Transverse colon (tissue), 4 donors: ENCODE results near the gene SLC10A6.

Source experiments
- EP300 ChIP-seq: sonication (generic); formaldehyde crosslinking; IDR thresholded peaks from one replicate; pipeline ENCODE4 v1.6.1; 2017; ENCODE audit warnings: antibody characterized with exemption, low read depth
- POLR2A ChIP-seq: fragments of 450-650 bp; IDR thresholded peaks from one replicate; pipeline ENCODE4 v1.6.1; 2016; ENCODE audit warnings: antibody characterized with exemption, mild to moderate bottlenecking, moderate library complexity
- POLR2AphosphoS5 ChIP-seq, 3 donors: sonication (generic); formaldehyde crosslinking; IDR thresholded peaks; one replicate each; pipeline ENCODE4 v1.6.1; 2016; ENCODE audit warnings: antibody characterized with exemption in 3 of 3
- TF ChIP-seq, protein P1 (sequence below), 5 experiments: fragments of 200-600 bp in 3 of 5; fragments of 450-650 bp in 2 of 5; sonication (generic) in 3 of 5; IDR thresholded peaks; 1 replicate in 2 of 5; 2 replicates in 3 of 5; pipeline ENCODE4 v1.5.1; 2016 to 2017; ENCODE audit warnings: antibody characterized with exemption in 5 of 5, inconsistent platforms in 3 of 5, mild to moderate bottlenecking in 2 of 5, moderate library complexity in 1 of 5

DNA sequence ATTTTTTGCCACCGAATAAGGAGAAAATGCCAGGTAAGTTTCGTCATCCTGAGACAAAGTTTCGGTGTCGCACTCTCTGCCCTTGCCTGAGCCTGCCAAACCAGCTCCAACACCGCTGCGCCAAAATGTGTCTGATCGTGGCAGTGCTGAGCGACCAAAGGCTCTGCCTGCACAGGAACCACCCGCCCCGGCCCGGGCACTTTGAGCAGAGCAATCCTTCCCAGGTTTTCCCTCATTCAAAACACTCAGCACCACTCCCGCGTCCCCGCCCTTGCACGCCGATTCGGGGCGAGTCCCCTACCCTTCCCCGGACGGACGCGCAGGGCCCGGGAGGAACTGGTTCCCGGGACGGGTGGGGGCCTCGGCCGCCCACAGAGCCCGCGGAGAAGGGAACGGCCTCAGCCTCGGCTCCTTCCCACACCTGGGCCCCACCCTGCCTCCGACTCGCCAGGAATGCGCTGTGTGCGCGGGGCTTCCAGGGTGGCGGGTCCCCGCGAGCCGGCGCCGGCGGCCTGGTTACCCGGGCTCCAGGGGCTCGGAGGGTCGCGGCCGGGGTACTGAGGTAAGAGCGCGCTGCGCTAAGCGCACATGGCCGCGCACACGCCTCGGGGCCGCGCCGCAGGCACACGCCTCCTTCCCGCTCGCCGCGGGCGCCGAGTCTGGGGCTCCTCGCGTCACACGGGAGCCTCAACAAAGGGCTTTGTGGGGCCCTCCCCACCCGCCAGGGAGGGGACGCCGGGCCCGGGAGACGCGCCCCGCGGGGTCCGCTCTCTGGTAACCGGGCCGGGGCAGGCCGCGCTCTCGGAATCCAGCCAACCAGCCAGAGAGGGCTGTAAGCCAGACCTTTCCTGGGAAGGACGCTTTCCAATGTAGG, 42.8 kb upstream of the SLC10A6 start, which contains the start of gene C4orf36:
- no peak for TF ChIP-seq POLR2A
- TF ChIP-seq, protein P1, sequence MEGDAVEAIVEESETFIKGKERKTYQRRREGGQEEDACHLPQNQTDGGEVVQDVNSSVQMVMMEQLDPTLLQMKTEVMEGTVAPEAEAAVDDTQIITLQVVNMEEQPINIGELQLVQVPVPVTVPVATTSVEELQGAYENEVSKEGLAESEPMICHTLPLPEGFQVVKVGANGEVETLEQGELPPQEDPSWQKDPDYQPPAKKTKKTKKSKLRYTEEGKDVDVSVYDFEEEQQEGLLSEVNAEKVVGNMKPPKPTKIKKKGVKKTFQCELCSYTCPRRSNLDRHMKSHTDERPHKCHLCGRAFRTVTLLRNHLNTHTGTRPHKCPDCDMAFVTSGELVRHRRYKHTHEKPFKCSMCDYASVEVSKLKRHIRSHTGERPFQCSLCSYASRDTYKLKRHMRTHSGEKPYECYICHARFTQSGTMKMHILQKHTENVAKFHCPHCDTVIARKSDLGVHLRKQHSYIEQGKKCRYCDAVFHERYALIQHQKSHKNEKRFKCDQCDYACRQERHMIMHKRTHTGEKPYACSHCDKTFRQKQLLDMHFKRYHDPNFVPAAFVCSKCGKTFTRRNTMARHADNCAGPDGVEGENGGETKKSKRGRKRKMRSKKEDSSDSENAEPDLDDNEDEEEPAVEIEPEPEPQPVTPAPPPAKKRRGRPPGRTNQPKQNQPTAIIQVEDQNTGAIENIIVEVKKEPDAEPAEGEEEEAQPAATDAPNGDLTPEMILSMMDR (IDR thresholded peaks at IDR 0.05), result no peak
- peak in 1 of 3 donors; percentile 11 for TF ChIP-seq POLR2AphosphoS5 (IDR thresholded peaks at IDR 0.05)
- TF ChIP-seq EP300, result no peak
